ENCODE measurements around the gene COL8A1.
"Not testable (repeated sequence)": the region's sequence is repeated elsewhere in the genome, so short reads cannot be mapped to it uniquely, and the experiment has no call there.

COL8A1 gene

DNA sequence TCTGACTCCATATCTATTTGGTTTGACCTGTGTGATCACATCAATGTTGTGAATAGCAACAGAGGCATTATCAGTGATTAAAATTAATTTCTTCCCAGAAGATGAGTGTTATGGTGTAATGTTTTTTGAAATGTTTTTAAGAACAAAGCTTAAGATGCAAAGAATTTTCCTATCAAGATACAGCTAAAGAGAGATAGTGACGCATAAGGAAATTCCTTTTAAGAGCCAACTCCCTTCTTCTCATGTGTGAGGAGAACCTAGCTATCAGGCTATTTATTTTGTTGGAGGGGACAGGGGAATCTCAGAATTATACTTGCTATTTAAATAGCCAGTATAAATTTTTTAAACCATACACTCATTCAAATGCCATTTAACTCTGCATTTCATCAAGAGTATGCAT, 71.3 kb downstream of the COL8A1 start:
- no peak for DNase-seq (ENCODE audit: low spot score)

DNA sequence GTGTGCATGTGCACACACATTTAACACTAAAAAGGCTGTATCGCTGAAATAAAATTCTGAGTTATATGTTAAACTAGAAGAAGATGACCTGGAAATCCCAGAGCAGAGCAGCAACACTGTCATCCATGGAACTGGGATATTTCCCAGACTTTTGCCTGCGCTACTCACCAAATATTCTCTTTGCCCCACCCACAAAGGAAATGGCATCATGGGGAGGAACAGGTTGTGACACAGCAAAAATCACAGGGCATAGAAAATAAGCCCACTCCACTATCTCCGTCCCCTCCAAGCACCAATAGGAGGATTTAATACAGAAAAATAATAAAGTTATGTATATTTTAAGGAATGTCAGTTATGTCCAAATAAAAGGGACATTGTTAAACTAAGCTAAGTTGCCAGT, 71.7 kb downstream of the COL8A1 start:
- DNase-seq (ENCODE audit: low spot score), result no peak

DNA sequence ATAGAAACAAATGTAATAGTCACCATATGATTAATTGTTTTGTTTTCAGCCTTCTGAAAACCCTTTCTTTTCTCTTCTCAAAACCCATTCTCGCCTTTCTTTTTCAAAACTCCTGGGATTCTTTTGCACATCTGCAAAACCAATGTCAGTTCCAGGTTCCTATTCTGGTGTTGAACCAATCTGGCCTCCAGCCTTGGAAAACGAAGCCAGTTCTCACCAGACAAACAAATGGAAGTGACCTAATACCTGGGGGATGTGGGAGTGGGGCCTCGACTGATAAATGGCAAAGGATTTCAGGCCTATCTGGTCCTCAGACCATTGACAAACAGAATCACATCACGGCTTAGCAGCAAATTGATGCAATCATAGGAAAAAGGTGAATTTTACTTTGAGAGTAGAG, 73.0 kb downstream of the COL8A1 start:
- DNase-seq (ENCODE audit: low spot score), result no peak

DNA sequence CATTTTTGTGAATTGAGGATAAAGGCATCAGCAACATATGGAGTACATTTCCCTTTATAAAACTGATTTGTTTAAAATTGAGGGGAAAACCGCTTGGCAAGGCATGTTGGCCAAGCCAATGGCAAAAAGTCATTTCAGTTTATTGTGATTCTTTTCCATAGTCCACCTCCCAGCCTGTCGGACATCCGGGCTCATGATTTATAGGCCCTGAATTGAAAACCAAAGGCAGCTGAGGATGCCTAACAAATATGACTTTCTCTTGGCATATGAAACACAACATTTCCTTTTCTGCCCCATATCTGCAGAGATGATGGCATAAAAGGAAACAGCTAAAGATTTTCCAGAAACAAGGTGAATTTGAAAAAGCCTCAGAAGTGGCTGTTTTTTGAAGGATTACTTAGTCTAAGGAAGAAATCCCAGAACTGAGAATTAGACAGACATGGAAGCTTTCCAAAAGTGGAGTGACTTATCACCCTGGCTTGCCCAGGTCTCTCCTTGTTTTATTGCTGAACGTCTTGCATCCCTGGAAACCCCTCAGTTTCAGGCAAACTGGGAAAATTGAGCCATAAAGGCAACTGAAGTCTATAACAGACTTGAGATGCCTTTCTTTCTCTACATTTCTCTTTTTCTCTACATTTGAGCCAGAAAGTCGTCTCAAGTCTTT, 74.0 kb downstream of the COL8A1 start:
- DNase-seq (ENCODE audit: low spot score), result no peak

DNA sequence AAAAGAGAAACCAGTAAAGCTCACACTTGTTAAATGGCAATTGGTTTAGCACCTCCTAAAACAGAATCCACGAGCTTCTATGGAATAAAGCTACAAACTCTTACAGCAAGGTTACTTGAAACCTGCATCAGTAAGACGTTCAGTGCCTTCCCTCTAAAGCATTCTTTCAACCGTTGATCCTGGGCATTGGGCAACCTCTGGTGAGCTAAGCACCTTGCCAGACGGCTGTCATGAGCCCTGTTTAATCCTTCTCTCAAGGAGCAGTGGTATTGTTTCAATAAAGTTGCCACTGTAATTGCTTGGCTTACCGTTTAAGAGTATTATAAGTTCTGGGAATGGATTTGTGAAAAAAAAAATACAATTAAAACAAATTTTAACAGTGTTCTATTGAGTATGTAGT, 75.0 kb downstream of the COL8A1 start:
- DNase-seq (ENCODE audit: low spot score), result no peak

DNA sequence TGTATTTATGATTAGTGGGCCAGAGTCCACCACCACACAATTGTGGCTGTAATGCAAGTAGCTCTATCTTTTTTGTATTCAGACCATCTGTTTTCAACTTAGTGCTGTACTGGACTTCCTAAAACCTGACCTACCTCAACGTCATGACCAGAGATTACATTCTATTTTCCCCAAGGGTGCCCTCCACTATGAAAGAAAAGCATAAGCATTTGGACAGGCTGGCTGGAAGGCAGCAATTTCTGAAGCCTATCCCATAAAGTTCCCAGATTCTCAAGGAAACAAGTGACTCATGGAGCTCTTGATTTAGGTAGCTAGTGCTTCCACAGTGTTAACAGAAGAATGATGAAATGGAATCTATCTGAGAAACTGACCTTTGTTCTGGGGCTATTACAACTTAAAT, 75.8 kb downstream of the COL8A1 start:
- peak; percentile 35 for DNase-seq (ENCODE audit: low spot score)

DNA sequence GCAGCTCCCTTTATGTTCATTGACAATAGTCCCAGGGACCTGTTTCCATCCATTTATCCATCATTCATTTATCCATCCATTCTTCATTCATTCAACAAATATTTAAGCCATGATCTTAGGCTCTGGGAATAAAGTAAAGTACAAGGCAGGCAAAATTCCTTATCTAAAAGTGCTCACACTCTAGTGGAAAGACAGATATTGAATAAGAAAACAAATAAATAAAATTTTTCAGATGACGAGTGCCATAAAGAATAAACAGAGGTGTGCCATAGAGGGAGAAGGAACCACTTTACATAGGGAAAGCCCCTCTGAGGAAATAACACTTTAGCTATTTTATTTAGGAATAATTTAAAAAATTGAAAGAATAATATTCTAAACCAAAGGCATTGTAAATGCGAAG, 76.2 kb downstream of the COL8A1 start:
- DNase-seq (ENCODE audit: low spot score), result no peak

DNA sequence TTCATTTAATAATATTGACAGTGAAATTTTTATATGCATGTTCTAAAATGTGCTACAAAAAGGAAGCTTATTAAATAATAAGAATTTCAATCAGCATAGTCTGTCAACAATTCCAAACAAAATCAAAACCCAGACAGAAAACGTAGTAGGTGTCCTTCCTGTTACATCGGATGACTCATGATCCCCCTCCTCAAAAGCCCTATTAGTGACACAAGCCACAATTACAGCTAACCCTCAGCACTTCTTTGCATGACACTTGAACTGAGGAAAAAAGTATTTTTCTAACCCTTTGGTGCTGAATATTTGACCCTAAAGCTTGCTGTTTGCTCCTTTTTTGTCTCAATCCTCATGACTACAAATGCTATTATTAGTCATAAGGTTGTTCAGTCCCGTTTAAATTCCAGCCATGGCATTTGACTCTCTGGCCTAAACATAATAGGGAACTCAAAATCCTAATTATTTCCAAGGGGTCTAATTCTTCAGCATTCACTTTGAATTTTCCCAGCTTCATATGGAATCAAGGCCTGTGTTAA, 78.1 kb downstream of the COL8A1 start:
- DNase-seq (ENCODE audit: low spot score), result no peak

DNA sequence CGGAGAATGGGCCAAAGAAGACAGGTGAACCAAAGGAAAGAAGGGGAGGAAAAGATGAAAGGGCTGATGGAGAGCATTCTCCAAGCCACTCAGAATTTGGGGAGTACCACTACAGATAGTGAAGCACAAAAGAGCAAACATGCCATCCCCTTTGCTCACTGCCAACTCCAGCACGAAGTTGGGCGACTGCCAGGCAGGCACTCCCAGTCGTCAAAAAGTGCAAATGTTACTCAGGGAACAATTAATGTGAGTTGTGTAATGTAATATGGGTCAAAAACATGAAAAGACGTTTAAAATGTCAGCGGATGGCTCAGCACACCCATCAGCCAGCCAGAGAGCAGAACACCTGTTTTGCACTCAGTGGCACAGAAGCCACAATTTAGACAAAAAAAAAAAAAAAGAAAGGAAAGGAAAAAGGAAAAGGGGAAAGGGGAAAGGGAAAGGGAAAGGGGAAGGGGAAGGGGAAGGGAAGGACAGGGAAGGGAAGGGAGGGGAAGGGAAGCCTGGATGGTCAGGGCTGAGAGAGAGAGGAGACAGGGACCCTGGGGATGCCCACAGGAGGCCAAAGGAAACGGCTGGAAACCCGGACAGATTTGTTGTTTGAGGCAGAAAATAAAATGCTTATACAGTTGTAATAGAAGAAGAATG, 82.7 kb downstream of the COL8A1 start:
- DNase-seq (ENCODE audit: low spot score), result peak; percentile 49

DNA sequence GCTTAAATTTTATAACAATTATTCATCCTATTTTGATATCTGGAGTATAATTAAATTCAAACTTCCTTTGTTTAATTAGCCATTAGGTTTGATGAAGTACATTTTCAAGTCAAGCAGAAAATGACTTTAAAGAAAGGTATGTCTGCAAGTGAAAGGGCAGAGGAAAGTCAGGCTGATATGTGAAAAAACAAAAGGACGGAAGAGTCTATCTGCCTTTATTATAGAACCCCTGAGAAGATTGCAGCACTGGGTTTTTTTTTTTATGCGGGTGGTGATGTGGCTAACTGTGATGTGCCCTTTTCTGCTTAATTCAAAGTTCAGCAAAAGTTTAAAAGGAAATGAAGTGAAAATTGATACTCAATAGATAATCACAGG, 83.2 kb downstream of the COL8A1 start:
- DNase-seq (ENCODE audit: low spot score), result no peak

DNA sequence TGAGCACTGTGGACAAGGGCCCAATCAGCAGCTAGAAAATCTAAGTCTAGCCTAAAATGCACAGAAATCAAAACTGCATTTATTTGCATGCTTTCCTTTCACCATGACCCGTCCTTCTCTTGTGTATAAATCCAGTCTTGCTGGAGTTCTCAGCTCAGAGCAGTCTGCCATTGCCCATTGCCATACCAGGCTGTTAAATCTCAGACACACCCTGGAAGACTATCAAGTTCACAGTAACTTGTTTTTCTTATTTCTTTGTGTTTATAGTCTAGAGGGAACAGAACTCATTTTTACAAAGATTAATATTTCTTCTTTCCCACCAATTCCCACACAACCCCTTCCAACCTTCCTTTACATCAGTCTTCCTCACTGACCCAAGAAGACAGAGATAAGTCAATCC, 85.9 kb downstream of the COL8A1 start:
- DNase-seq (ENCODE audit: low spot score), result no peak

DNA sequence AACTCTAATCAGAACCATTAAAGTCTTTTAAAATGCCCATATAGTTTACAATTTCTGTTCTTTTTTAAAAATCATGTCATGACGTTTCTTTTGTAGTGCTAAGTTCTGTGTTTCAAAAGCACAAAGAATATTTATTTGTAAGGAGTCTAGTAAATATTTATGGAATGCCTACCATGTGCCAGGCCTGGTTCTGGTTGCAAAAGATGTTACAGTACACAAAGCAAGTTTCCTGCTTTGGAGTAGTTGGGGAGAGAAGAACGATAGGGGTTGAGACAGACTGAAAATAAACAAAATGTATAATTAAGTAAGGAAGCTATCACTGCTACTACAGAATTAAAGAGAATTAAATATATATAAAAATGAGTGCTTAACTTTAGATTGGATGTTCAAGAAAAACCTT, 92.5 kb downstream of the COL8A1 start:
- peak; percentile 32 for DNase-seq (ENCODE audit: low spot score)

DNA sequence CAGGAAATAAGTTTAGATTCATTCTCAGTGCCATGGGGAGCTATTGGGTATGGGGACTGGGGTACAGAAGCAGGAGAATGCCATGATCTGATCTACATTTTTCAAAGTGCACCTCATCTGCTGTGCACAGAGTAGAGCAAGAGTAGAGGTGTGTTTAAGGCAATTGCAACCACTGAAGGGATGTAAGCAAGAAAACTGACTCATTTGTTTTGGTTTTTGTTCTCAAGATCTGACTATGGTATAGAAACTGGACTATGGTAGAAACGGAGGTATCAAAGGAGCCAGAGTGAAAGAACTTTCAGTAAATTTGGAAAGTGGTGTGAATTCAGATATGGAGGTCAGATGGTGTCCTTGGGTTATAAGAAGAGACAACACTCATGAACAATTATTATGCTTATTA, 93.1 kb downstream of the COL8A1 start:
- DNase-seq (ENCODE audit: low spot score), result no peak

DNA sequence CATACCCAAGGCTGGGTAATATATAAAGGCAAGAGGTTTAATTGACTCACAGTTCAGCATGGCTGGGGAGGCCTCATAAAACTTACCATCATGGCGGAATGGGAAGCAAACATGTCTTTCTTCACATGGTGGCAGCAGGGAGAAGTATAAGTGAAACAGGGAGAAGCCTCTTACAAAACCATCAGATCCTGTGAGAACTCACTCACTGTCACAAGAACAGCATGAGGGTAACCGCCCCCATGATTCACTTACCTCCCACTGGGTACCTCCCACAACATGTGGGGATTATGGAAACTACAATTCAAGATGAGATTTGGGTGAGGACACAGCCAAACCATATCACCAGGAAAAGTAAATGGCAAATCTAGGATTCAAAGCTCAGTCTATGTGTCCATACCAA, 102.0 kb downstream of the COL8A1 start:
- not testable (repeated sequence) for DNase-seq (ENCODE audit: low spot score)

DNA sequence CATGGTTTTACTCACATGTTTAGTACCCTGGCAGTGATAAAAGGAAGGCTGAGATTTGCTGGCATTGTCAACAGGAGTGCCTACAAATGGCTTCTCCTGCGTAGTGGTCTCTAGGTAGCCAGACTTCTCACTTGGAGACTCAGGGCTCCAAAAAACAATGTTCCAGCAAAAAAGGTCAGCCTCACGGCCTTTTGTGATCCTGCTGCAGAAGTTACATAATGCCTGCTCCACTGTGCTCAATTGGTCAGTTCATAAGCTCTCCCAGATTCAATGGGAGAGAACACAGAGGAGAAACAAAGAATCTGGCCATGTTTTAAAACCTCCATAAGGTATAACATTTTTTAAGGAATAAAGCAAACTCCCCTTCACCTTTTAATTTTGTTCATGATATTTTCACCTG, 103.2 kb downstream of the COL8A1 start:
- DNase-seq (ENCODE audit: low spot score), result no peak

DNA sequence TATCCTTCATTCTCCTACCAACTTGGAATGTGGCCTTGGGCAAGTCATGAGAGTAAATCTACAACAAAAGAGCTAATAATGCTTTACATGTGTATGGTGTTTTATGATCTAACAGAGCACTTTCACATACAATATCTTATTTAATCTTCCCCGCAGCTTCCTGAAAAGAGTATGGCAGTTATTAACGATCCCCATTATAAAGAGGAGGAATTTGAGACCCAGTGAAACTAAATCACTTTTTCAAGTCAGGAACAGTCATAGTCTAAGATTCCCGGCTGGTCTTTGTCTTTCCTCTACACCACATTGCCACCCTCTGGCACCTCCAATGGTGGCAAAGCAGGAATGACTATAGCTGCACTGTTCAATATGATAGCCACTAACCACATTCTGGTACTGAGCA, 109.5 kb downstream of the COL8A1 start:
- peak; percentile 24 for DNase-seq (ENCODE audit: low spot score)

DNA sequence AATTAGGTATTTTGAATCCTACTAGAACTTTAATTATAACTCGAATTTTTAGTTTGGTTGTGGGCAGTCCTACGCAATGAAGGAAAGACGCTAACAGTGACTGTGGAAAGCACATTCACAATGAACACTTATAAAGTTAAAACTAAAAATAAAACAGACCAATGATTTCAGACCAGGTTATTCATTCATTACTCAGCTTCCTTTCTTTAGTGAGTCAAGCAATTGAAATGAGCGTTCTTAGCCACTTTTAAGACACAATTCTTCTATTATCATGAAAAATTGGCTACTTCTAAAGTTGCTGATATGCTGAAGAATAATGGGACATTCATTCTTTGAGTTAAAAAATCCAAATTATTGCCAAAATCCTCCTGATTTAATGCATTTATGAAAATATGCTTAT, 113.3 kb downstream of the COL8A1 start:
- DNase-seq (ENCODE audit: low spot score), result peak; percentile 55

DNA sequence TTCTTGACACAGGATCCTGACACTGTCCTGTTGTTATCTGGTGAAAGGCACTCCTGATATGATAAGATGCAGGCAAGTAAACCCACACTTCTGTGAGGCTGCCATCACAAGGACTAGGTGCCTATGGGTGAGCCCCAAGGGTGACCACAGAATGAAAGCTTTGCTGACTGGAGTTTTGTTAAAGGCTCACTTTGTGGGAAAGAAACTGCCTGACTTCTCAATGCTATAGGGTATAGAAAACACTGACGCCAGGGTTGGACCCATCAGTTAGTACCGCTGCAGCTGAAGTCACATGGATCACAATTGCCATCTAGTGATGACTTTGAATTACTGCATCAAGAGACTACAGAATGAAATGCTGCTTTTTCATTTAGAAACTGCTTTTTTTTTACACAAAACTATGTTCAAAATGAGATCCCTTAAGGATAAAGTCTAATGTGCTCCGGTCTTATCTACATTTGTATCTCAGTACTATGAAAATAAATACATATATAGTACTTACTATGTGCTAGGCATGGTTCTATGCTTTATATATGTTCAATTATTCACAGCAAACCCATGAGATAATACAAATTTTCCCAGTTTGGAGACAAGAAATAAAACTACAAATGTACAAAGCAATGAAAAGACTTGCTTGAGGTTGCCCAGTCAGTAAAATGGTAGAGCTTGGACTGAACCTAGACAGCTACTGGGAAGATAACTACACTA, 115.0 kb downstream of the COL8A1 start:
- DNase-seq (ENCODE audit: low spot score), result peak; percentile 64

DNA sequence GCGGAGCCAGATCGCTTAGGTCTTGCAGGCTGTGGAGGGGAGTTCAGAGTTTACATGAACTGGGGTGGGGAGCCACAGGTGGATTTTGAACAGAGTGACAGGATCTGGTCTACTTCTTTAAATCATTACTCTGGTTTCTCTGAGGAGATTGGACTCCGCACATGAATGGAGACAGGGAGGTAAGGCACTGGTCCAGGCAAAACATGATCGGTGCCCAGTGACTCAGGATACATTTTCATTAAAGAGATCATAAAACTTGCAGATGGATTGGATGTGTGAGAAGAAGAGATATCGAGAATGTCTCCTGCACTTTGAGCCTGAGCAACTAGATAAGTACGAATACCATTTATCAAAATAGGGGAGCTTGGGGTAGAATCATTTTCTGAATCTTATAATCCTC, 117.4 kb downstream of the COL8A1 start:
- DNase-seq (ENCODE audit: low spot score), result no peak

DNA sequence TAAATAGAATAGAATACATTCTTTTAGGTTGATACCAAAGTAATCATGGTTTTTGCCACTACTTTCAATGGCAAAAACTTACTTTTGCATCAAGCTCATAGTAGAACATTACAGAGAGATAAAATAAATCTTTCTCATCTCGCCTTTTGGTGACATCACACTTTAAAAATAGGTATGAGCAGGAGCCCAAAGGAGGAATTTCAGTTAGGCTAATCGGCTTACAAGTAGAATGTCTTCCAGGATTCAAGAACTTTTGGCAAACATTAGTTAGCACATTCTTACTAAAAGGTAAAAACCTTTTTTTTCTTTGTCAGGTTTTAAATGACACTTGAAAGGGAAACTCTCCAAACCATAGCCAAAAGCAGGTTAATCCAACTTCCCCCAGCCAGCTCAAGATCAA, 119.6 kb downstream of the COL8A1 start:
- no peak for DNase-seq (ENCODE audit: low spot score)

DNA sequence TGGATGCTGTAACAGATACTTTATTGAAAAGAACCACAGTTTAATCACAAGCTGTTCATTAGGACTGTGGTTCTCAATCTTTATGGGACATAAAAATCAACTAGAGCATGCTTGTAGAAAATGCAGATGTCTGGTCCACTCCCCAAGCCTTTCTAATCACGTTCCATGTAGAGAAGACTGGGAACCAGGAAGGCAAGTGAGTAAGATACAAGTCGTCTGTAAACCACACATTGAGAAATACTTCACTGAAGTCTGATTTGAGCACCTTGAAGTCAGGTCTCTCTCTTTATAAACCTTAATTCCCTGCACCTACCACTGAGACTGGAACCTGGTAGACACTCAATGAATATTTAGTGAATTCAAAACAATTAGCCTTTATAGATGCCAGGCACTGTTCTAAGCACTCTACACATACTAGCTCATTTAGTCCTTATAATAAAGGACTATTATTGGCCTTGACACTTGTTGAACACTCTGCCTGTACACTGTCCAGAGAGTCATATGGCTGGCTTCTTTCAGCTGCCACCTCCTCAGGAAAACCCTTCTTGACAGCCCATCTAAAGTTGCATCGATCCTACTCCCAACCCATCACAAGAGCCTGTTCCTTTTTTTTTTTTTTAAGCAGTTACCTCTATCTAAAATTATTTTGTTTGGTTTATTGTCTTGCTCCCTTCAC, 120.2 kb downstream of the COL8A1 start:
- no peak for DNase-seq (ENCODE audit: low spot score)

DNA sequence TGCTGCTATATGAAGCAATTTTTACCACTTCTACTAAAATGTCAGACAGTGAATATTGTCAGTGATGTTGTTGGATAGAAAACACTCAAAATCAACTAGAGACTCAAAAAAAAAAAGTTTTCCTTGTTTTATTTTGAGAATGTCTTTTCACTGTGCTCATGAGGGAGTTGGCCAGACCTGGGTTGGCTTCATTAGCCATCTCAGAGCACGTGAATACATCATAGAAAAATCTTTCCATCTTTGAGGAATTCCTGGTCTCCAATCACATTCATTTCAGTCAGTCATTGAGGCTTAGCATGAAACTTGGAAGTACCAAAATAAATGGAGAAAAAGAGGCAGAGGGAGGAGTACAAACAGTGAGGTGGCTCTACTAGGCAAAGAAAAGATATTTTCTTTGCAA, 121.6 kb downstream of the COL8A1 start:
- DNase-seq (ENCODE audit: low spot score), result no peak

DNA sequence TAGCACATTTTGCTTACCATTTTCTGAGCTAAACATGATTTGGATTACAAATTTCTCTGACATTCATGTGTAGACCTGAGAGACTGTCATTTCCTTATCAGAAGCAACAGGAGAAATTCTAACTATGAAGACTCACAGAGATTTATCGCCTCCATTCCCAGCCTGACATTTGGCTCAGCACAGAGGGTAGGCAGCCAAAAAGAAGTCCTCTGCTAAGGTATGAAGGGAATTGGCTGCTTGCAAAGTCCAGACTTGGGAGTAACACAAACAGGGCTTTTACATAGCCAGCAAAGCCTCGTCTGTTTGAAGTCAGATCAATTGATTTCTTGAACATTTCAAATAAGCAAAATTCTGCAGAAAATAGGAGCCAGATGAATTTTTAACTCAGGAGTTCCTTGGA, 122.2 kb downstream of the COL8A1 start:
- DNase-seq (ENCODE audit: low spot score), result peak; percentile 19

All from AG20443 (cell line).